Heart left ventricle (tissue), 13 donors: ENCODE measurements around the gene MSANTD4.

ENCODE experiments used
- POLR2A ChIP-seq, 2 donors: fragments of 450-650 bp; IDR thresholded peaks; one replicate each; pipeline ENCODE4 v1.6.1; 2017; ENCODE audit warnings: antibody characterized with exemption in 2 of 2, mild to moderate bottlenecking in 2 of 2, moderate library complexity in 2 of 2
- TF ChIP-seq, protein P1 (sequence below), 12 donors: fragments of 200-600 bp; sonication (generic) in 4 of 12; IDR thresholded peaks; one replicate each; pipeline versions ENCODE4 v1.5.0 to v1.8.0; 2018 to 2022; ENCODE audit warnings: antibody characterized with exemption in 12 of 12, mild to moderate bottlenecking in 5 of 12
- donor health status: ischemic (EF 13 %, LVEDD 7.1; RV severe dilation, severe dysfunction).
- donor health status: DM: no; HTN: yes; CAD: no.
- donor health status: DM: no; HTN: no; CAD: no.
- donor health status: ischemic (EF 25% LVEDD 6.9; RV normal size, moderate dysfunction).
- donor health status: ischemic (EF 25% LVEDD 5.7; RV mildly dilated, moderate dysfunction).
- donor health status: ischemic (EF 35%, LVEDD 5.7; RV mildly dilated, moderate dysfunction).
- donor health status: nonischemic (EF 11% LVEDD 7.7; RV severe dilation, severe dysfunction).
- donor health status: DM: yes; HTN: yes; CAD: no.
- donor health status: PGD.
- donor health status: ischemic (EF 29% LVEDD 5.4; RV normal size, mild dysfunction).
- donor health status: nonischemic (EF 23%, LVEDD 6.1; RV moderate dilation, normal function).

DNA sequence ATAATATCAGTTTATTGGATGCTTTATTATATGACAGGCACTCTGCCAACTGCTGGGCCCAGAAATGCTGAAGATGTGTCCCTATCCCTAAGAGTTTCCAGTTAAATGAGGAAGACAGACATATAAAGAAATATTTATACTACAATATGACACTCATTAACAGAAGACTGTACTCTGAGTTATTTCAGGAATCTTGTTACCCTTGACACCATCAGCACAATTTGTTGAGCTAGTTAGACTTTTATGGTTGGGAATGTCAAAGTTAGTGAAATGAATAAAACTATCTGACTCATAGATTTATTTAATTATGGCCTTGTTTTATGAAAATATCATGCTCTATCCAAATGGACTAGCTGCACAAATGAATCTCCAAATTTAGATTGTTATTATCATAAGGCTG lies 25.6 kb upstream of the MSANTD4 start:
- TF ChIP-seq, protein P1, sequence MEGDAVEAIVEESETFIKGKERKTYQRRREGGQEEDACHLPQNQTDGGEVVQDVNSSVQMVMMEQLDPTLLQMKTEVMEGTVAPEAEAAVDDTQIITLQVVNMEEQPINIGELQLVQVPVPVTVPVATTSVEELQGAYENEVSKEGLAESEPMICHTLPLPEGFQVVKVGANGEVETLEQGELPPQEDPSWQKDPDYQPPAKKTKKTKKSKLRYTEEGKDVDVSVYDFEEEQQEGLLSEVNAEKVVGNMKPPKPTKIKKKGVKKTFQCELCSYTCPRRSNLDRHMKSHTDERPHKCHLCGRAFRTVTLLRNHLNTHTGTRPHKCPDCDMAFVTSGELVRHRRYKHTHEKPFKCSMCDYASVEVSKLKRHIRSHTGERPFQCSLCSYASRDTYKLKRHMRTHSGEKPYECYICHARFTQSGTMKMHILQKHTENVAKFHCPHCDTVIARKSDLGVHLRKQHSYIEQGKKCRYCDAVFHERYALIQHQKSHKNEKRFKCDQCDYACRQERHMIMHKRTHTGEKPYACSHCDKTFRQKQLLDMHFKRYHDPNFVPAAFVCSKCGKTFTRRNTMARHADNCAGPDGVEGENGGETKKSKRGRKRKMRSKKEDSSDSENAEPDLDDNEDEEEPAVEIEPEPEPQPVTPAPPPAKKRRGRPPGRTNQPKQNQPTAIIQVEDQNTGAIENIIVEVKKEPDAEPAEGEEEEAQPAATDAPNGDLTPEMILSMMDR (IDR thresholded peaks at IDR 0.05), result no peak
- TF ChIP-seq POLR2A (IDR thresholded peaks at IDR 0.05), result no peak
